ENCODE measurements around the gene SMYD2. TPM values are rescaled to one million over a fixed set of nuclear protein-coding genes. Genes with fewer than 3 reads are reported as not detected.
A peak's percentile ranks its signal among the peaks of the same experiment; 100 is the strongest.

The SMYD2 gene
- total and polyA plus RNA-seq, 2 of the 8 experiments (the other 6 are each of a cell fraction or from before 2014, with no cell fraction given) = 3.0 to 5.2 TPM

DNA sequence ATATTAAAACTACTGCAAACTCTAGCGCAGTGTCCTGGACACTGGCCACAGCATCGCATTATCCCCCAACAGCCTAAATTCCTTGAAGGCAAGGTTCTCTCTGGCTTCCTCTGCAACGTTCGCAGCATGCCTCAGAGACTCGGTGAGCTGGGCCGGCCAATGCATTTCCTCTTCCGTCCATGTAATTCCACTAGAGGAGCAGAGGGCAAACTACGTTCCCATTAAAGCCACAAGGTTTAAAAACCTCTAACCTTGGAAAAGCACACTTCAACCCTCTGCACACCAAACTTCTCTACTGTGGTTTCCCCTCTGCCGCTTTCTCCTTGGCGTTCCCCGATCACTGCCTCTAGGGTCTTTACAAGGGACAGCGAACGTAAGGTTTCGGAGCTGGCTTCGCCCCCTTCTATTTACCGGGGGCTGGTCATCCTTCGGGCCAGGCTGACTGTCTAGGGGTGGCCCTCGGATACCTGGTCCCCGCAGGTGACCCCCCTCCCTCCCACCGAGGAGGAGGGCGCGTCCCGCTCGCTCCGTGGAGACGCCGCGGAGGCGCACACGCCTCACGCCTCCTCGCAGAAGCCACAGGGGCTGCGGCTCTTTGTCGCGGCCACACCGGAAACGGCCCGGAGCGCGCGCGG, 456 bp upstream of the SMYD2 start (continued):
- TF ChIP-seq PHF8 (conservative IDR thresholded peaks at IDR 0.05; ENCODE audit: low read depth, low read length) = 0 out of 2 replicates have a peak, but pooled peaks have one; percentile 51
- TF ChIP-seq ASH2L (IDR thresholded peaks at IDR 0.05; ENCODE audit: low read length) = peak; percentile 90
- peak; percentile 83 for TF ChIP-seq KDM4A (IDR thresholded peaks at IDR 0.05; ENCODE audit: low read depth, low read length, severe bottlenecking)
- TF ChIP-seq CEBPB (IDR thresholded peaks at IDR 0.05; ENCODE audit: low read depth, low read length) = no peak
- TF ChIP-seq, protein P1, sequence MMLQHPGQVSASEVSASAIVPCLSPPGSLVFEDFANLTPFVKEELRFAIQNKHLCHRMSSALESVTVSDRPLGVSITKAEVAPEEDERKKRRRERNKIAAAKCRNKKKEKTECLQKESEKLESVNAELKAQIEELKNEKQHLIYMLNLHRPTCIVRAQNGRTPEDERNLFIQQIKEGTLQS (IDR thresholded peaks at IDR 0.05; ENCODE audit: insufficient read depth, low read depth, low read length) = no peak
- no peak for TF ChIP-seq RFX5 (IDR thresholded peaks at IDR 0.05; ENCODE audit: borderline replicate concordance, low read depth, low read length)
- TF ChIP-seq TAF1 (IDR thresholded peaks at IDR 0.05; ENCODE audit: low read depth, low read length) = no peak
- TF ChIP-seq EGR1 (IDR thresholded peaks at IDR 0.05; ENCODE audit: borderline replicate concordance, low read depth, low read length) = no peak
- no peak for TF ChIP-seq CHD2 (IDR thresholded peaks at IDR 0.05; ENCODE audit: low read length)
- TF ChIP-seq ZNF274 (IDR thresholded peaks at IDR 0.05; ENCODE audit: borderline replicate concordance, extremely low read depth, low read length) = no peak
- TF ChIP-seq MAFK (IDR thresholded peaks at IDR 0.05; ENCODE audit: low read depth, low read length) = no peak
- no peak for TF ChIP-seq TAF7 (optimal IDR thresholded peaks at IDR 0.05; ENCODE audit: borderline replicate concordance, low read depth, low read length)
- TF ChIP-seq EP300 (IDR thresholded peaks at IDR 0.05; ENCODE audit: borderline replicate concordance in 1 of 2, low read depth in 2 of 2, low read length in 2 of 2) = no peak
- peak; percentile 31; the same call in 1 of the 2 replicates for TF ChIP-seq SUZ12 (IDR thresholded peaks at IDR 0.05; ENCODE audit: low read length)
- no peak for TF ChIP-seq TBP (IDR thresholded peaks at IDR 0.05; ENCODE audit: low read depth, low read length)
- TF ChIP-seq SIX5 (IDR thresholded peaks at IDR 0.05; ENCODE audit: low read depth, low read length) = no peak
- TF ChIP-seq, protein P2, sequence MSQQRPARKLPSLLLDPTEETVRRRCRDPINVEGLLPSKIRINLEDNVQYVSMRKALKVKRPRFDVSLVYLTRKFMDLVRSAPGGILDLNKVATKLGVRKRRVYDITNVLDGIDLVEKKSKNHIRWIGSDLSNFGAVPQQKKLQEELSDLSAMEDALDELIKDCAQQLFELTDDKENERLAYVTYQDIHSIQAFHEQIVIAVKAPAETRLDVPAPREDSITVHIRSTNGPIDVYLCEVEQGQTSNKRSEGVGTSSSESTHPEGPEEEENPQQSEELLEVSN (IDR thresholded peaks at IDR 0.05) = peak; percentile 25; the same call in 1 of the 2 replicates
- no peak for TF ChIP-seq KDM5A (IDR thresholded peaks at IDR 0.05; ENCODE audit: low read length)
- TF ChIP-seq SIRT6 (IDR thresholded peaks at IDR 0.05; ENCODE audit: low read length) = no peak
- TF ChIP-seq CTBP2 (IDR thresholded peaks at IDR 0.05; ENCODE audit: borderline replicate concordance, insufficient read depth, insufficient read length, low read length) = no peak
- TF ChIP-seq CBX8 (IDR thresholded peaks at IDR 0.05; ENCODE audit: borderline replicate concordance, low read depth, low read length) = no peak

Data from H1 (cell line).